Esophagus squamous epithelium (tissue), 5 donors: Measurements from ENCODE around the gene KRT7. TPM values are rescaled to one million over a fixed set of nuclear protein-coding genes. Genes with fewer than 3 reads are reported as not detected.
A peak's percentile ranks its signal among the peaks of the same experiment; 100 is the strongest.

Source experiments
- DNase-seq: peaks from one replicate; lab custom pipeline; 2025; lab: John Stamatoyannopoulos, UW
- H3K27ac ChIP-seq, 4 donors: fragments of 200-600 bp; sonication (generic); one replicate each; pipeline ENCODE4 v1.5.1; 2016 to 2019; ENCODE audit warnings: mild to moderate bottlenecking in 1 of 4
- H3K27me3 ChIP-seq, 4 donors: fragments of 200-600 bp; sonication (generic); 1 replicate in 3 of 4; 2 replicates in 1 of 4; pipeline versions ENCODE4 v1.5.1 to v1.6.0; 2017 to 2021; ENCODE audit warnings: antibody characterized with exemption in 1 of 4
- H3K36me3 ChIP-seq, 3 donors: fragments of 200-600 bp; sonication (generic); one replicate each; pipeline ENCODE4 v1.5.1; 2016 to 2019
- H3K4me1 ChIP-seq, 3 donors: fragments of 200-600 bp; sonication (generic); one replicate each; pipeline ENCODE4 v1.5.1; 2017 to 2019
- H3K4me3 ChIP-seq, 4 donors: fragments of 200-600 bp; sonication (generic); 1 replicate in 3 of 4; 2 replicates in 1 of 4; pipeline ENCODE4 v1.5.1; 2016 to 2019; ENCODE audit warnings: mild to moderate bottlenecking in 2 of 4, moderate library complexity in 1 of 4
- H3K9me3 ChIP-seq, 3 donors: fragments of 200-600 bp; sonication (generic); one replicate each; pipeline ENCODE4 v1.5.1; 2016 to 2019
- CTCF ChIP-seq, 6 experiments: fragments of 450-650 bp in 4 of 6; fragments of 200-600 bp in 2 of 6; sonication (generic) in 2 of 6; IDR thresholded peaks; one replicate each; pipeline ENCODE4 v1.5.1; 2016 to 2019; ENCODE audit warnings: antibody characterized with exemption in 6 of 6, mild to moderate bottlenecking in 4 of 6, moderate library complexity in 4 of 6
- POLR2A ChIP-seq, 4 donors: fragments of 450-650 bp; IDR thresholded peaks; one replicate each; pipeline ENCODE4 v1.6.1; 2017; ENCODE audit warnings: antibody characterized with exemption in 4 of 4, mild to moderate bottlenecking in 4 of 4, moderate library complexity in 3 of 4
- WGBS, 2 donors: methylation state at CpG; one replicate each; pipeline ENCODE4 v1.1.5; 2018; 5-methylcytosine and 5-hydroxymethylcytosine counted together
- intact Hi-C: fragments of 100-400 bp; cut with DNase I; formaldehyde crosslinking; loops from one replicate; pipeline ENCODE4 v1.15.0; 2022
- total RNA-seq, 4 donors: library from RNA; depleted of rRNA; stranded (reverse); fragments of >200 nt; gene quantifications; one replicate each; pipeline ENCODE4 v1.1.0, GENCODE V29; 2016
- donor health status: DM: yes; HTN: yes; CAD: no.

Gene KRT7
- total RNA-seq, 4 donors from 2014 or later: 18.7 to 118 (median 64.4) TPM

GRCh38 chr12:52235001-52235764 is 2.1 kb downstream of the KRT7 start:
- no peak for DNase-seq
- H3K4me3 ChIP-seq: peak overlapping the region in 1 of 4 donors; percentile 56
- intact Hi-C loops: no loop called here
- TF ChIP-seq CTCF (IDR thresholded peaks at IDR 0.05): no peak
- TF ChIP-seq POLR2A (IDR thresholded peaks at IDR 0.05): no peak
- WGBS, 2 donors: 80 to 94% methylated on average over 2 to 11 of the region's 15 CpGs
- H3K4me1 ChIP-seq: peaks cover 28 to 80% (median 30%) of the 10 kb centered on the region in 3 donors
- no peaks in the 10 kb centered on the region for H3K9me3 ChIP-seq
- H3K27me3 ChIP-seq: peaks cover 0 to 46% (median 0%) of the 10 kb centered on the region in 4 donors
- no peaks in the 10 kb centered on the region for H3K36me3 ChIP-seq
- peak overlapping the region in 3 of 4 donors; percentile 37 to 62 (median 58) for H3K27ac ChIP-seq

DNA sequence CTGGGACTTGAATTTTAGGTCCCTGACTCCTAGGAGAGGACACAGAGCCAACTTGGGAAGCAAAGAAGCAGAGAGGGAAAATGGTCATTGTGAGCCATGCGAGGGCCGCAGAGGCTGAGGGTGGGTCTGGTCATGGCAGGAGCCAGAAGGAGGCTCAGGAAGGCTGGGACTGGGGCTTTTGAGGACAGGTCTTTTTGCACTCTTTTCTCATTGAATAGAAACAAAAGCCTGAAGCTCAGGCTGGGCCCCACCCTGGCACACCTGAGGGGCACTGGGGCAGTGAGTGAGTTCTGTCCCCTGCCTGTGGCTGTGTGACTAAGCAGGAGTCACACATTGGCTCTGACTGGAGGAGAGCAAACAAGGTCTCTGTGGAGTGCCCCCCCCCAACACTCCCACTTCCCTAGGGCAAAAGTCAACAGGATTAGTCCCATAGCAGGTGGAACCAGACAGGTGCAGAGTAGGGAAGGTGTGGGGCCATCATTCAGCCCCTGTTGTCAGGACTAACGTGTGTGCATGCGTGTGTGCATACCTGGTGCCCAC is 2.8 kb downstream of the KRT7 start:
- H3K4me3 ChIP-seq: peak overlapping the region in 1 of 4 donors; percentile 5
- DNase-seq: no peak
- H3K36me3 ChIP-seq: no peaks in the 10 kb centered on the region
- intact Hi-C loops: no loop called here
- peaks cover 0 to 41% (median 0%) of the 10 kb centered on the region in 4 donors for H3K27me3 ChIP-seq
- H3K9me3 ChIP-seq: no peaks in the 10 kb centered on the region
- WGBS, 2 donors: 56 to 63% methylated on average over 2 to 4 of the region's 4 CpGs
- TF ChIP-seq POLR2A (IDR thresholded peaks at IDR 0.05) (no peak), CTCF (IDR thresholded peaks at IDR 0.05) (no peak)
- peak overlapping the region in 3 of 4 donors; percentile 29 to 58 (median 37) for H3K27ac ChIP-seq
- peaks cover 23 to 73% (median 28%) of the 10 kb centered on the region in 3 donors for H3K4me1 ChIP-seq

DNA sequence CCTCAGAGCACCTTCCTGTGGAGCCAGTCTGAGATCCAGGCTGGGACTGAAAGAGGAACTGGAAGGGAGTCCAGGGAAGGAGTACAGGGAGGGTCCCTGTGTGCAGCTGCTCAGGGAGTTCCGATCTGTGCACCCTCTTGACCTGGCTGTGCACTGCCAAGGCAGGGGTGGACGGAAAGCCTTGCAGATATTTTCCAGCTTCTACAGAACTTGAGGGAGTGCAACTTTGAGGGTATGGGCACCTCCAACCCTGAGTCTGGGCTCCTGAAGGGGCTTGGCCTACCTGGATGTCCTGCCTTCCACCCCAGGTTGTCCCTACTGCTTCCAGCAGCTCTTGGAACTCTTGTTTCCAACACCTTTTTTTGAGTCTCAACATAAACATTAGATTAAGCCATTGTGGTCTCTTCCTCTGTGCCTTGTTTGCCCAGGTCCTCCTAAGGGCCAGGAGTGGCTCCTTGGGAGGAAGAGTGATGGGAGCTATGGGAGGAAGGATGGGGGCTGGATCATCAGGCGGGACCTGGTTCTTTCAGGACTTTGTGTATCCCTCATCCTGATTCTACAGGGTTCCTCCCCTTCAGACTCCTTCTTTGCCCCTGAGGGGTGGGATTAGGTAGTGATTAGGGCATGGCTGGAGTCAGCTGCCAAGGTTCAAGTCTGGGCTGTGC is 3.5 kb downstream of the KRT7 start:
- intact Hi-C loops: no loop called here
- TF ChIP-seq CTCF (IDR thresholded peaks at IDR 0.05) (no peak), POLR2A (IDR thresholded peaks at IDR 0.05) (no peak)
- H3K27ac ChIP-seq: peak overlapping the region in 1 of 4 donors; percentile 37
- no peak overlapping the region for H3K4me3 ChIP-seq
- 100% methylated on average over 1 to 2 of the region's 3 CpGs for WGBS, 2 donors
- no peaks in the 10 kb centered on the region for H3K36me3 ChIP-seq
- no peak for DNase-seq
- peaks cover 0 to 36% (median 0%) of the 10 kb centered on the region in 4 donors for H3K27me3 ChIP-seq
- H3K4me1 ChIP-seq: peaks cover 19 to 67% (median 28%) of the 10 kb centered on the region in 3 donors
- no peaks in the 10 kb centered on the region for H3K9me3 ChIP-seq

DNA sequence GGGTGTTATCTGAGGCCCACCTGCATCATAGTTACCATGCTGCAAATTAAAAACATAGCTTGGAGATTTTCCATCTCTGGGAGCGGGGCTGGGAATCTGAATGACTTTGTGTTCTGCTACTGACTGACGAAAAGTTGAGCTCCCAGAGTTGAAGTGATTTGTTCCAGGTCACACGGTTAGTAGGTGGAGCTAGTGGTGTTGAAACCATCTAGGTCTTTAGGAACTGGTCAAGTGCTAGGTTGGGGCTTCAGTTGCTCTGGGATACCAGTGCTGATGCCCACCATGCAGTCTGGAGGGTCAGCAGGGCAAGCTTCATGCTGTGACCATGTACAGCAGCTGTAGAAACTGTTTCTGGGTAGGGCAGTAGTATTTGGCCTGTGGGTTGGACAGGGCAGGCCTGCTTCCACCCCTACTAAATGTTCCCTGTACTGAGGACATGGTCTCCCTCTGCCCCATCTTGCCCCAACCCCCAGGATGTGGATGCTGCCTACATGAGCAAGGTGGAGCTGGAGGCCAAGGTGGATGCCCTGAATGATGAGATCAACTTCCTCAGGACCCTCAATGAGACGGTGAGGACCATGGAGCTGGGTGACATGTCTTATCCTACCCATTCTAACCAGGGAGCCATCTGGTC is 5.3 kb downstream of the KRT7 start:
- no peaks in the 10 kb centered on the region for H3K9me3 ChIP-seq
- peaks cover 9 to 59% (median 16%) of the 10 kb centered on the region in 3 donors for H3K4me1 ChIP-seq
- 91 to 95% methylated on average over 3 to 4 of the region's 4 CpGs for WGBS, 2 donors
- H3K4me3 ChIP-seq: no peak overlapping the region
- no peak for DNase-seq
- intact Hi-C loops: no loop called here
- H3K27me3 ChIP-seq: peaks cover 0 to 18% (median 0%) of the 10 kb centered on the region in 4 donors
- H3K27ac ChIP-seq: no peak overlapping the region
- no peaks in the 10 kb centered on the region for H3K36me3 ChIP-seq
- TF ChIP-seq POLR2A (IDR thresholded peaks at IDR 0.05): no peak
- TF ChIP-seq CTCF (IDR thresholded peaks at IDR 0.05): no peak
